HG03066 (cell line): ENCODE data around the gene DRAP1.

Source experiments
- ATAC-seq: cut with Tn5 transposase; IDR thresholded peaks from one replicate; pipeline ENCODE4 v1.9.1; 2021; ENCODE audit warnings: low read depth; ENCODE audit not compliant: unreplicated experiment

Gene DRAP1

GRCh38 chr11:65900899-65901180 lies 18.4 kb upstream of the DRAP1 start:
- no peak for ATAC-seq

- ATAC-seq, result no peak
Observed at GRCh38 chr11:65903068-65903481, 16.2 kb upstream of the DRAP1 start.

- no peak for ATAC-seq
Observed at GRCh38 chr11:65903715-65904114, 15.5 kb upstream of the DRAP1 start.

GRCh38 chr11:65906602-65907001 lies 12.6 kb upstream of the DRAP1 start:
- ATAC-seq, result no peak

GRCh38 chr11:65907878-65908277 lies 11.3 kb upstream of the DRAP1 start:
- ATAC-seq, result no peak

- ATAC-seq, result no peak
Observed at GRCh38 chr11:65911682-65912568, 7.3 kb upstream of the DRAP1 start.

GRCh38 chr11:65912845-65913244 lies 6.4 kb upstream of the DRAP1 start:
- ATAC-seq, result no peak

- no peak for ATAC-seq
Observed at GRCh38 chr11:65915101-65915820, 4.0 kb upstream of the DRAP1 start.

- ATAC-seq, result no peak
Observed at GRCh38 chr11:65915821-65916251, 3.4 kb upstream of the DRAP1 start.

- no peak for ATAC-seq
Observed at GRCh38 chr11:65916391-65916790, 2.8 kb upstream of the DRAP1 start.

GRCh38 chr11:65917077-65917433 lies 2.2 kb upstream of the DRAP1 start:
- no peak for ATAC-seq

- ATAC-seq, result no peak
Observed at GRCh38 chr11:65917434-65918210, 1.6 kb upstream of the DRAP1 start.

GRCh38 chr11:65918211-65919140 lies 750 bp upstream of the DRAP1 start, which contains the start of gene C11orf68:
C11orf68 (minus strand) TSS chr11:65919062; CDS start chr11:65919031, 31 bp downstream.
- peak; percentile 41 for ATAC-seq

- peak; percentile 29 for ATAC-seq
Observed at GRCh38 chr11:65919573-65920371, 546 bp downstream of the DRAP1 start.

GRCh38 chr11:65920372-65920802 lies 1.2 kb downstream of the DRAP1 start:
- ATAC-seq, result no peak

- ATAC-seq, result no peak
Observed at GRCh38 chr11:65921033-65921555, 1.9 kb downstream of the DRAP1 start.

- ATAC-seq, result no peak
Observed at GRCh38 chr11:65921876-65922275, 2.6 kb downstream of the DRAP1 start.

GRCh38 chr11:65922565-65922964 lies 3.3 kb downstream of the DRAP1 start:
- no peak for ATAC-seq

- no peak for ATAC-seq
Observed at GRCh38 chr11:65925397-65925796, 6.2 kb downstream of the DRAP1 start.
